ENCODE results near the gene NOP14.

The NOP14 gene

GRCh38 chr4:2914256-2915126 is 48.7 kb downstream of the NOP14 start:
- no peak for DNase-seq (ENCODE audit: low spot score)

- no peak for DNase-seq (ENCODE audit: low spot score)
Measured at GRCh38 chr4:2913168-2913567, 50.0 kb downstream of the NOP14 start.

DNA sequence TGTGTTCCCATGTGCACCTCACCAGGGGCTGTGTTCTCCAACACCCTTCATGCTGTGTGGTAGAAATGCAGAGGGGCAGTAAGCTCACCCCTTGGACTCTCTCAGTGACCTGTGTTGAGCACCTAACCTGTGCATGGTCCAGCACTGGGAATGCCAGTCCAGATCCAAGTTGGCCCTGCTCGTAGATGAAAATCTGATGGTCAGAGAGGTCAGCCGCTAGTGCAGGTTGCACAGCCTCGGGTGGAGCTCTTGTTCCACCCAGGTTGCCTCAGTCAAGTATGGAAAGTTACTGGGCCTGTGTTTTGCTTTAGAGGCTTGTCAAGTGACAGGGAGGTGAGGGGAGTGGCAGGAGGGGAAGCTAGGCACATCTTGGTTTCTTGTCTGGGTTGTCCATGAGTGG is 51.3 kb downstream of the NOP14 start:
- DNase-seq (ENCODE audit: low spot score): no peak

- DNase-seq (ENCODE audit: low spot score): no peak
Measured at GRCh38 chr4:2910409-2910808, 52.8 kb downstream of the NOP14 start.

GRCh38 chr4:2909583-2909982 is 53.6 kb downstream of the NOP14 start:
- no peak for DNase-seq (ENCODE audit: low spot score)

DNA sequence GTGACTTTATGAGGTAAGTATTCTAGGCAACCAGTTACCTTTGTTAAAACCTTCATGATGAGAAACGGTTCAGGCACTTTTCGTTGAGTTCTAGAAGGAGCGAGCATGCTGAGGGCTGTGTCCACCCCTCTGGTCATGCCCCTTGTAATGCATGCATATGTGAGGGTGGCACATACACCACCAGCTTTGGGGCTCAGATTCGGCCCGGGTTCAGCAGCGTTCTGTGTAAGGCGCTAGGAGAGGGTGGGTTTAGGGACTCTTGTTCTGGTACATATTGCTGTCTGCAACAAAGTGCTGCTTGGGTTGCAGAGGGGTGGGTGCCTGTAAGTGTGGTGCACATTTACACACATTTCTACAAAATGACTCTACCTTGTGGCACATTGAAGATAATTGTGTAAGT is 54.5 kb downstream of the NOP14 start:
- no peak for DNase-seq (ENCODE audit: low spot score)

DNA sequence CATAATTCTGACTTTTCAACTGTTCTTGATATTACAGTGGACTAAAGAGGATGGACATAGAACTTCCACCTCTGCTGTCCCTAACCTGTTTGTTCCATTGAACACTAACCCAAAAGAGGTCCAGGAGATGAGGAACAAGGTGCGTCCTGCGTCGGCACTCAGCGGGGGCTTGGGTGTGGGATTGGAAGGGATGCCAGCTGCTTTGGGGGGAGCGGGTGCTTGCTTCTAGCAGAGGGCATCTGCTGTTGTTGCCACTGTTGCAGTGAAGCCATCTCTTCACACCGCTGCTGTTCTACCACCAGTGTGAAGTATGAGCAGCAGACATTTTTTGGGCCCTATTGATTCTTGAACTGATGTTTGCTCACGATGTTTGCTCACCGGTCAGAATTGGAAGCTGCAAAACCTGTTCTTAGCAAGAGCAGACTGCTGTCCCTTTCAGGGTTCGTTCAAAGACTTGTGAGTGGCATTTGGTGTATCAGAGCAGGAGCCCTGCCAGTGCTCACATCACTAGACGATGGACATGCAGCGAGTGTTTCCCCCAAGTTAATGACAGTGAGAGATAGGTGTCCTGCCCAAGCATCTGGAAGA is 55.4 kb downstream of the NOP14 start:
- no peak for DNase-seq (ENCODE audit: low spot score)

DNA sequence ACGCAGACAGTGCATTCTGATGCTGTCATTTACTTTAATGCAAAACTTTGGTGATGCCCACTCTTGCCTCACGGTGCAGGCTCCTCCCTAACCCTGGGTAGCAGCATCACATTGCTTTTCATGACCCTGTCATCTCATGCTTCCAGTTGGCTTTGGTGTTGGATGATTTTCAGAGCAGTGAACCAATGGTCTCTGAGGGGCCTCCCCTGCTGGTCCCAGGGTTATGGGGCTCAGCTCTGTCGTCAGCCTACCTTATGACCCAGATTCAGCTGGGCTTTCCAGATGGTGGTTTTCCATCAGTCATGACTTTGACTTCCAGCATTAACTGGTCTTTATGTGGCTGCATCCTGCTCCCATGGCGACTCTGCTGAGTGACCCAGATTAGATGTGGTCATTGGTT is 56.0 kb downstream of the NOP14 start:
- DNase-seq (ENCODE audit: low spot score): no peak

GRCh38 chr4:2906218-2906617 is 57.0 kb downstream of the NOP14 start:
- no peak for DNase-seq (ENCODE audit: low spot score)

GRCh38 chr4:2905544-2905943 is 57.7 kb downstream of the NOP14 start:
- no peak for DNase-seq (ENCODE audit: low spot score)

DNA sequence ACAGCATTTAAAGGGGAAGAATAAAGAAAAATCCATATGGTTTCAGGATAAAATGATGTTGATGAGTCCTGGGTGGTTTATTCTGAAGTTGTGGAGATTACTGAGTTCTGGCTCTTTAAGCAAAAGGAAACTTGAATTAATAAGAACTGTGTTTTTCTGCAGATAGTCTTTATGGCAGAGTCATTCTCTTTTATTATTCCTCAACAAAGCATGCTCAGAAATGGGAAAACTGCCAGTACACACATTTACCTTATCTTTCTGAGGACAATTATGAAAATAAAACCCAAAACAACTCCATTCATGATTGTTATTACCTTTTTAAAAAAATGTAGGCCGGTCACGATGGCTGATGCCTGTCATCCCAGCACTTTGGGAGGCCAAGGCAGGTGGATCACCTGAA is 61.1 kb downstream of the NOP14 start:
- no peak for DNase-seq (ENCODE audit: low spot score)

DNA sequence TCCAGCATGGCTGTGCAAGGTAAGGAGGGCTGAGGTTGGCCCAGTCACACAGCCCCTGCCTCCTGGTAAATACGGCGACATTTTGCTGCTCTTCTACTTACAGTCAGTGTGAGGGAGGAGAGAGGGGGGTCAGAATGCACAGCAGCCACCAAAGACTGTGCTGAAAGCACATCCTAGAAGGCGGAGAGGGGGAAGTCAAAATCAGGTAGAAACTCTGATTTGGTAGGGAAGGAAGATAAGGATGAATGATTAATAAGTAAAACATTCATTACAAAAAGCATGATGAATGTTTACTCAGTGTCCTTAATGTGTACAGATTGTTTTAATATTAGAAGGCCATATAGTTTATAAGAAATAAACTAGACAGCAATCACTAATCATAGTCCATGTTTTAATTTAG is 62.0 kb downstream of the NOP14 start:
- no peak for DNase-seq (ENCODE audit: low spot score)

GRCh38 chr4:2900741-2901140 is 62.5 kb downstream of the NOP14 start:
- no peak for DNase-seq (ENCODE audit: low spot score)

DNA sequence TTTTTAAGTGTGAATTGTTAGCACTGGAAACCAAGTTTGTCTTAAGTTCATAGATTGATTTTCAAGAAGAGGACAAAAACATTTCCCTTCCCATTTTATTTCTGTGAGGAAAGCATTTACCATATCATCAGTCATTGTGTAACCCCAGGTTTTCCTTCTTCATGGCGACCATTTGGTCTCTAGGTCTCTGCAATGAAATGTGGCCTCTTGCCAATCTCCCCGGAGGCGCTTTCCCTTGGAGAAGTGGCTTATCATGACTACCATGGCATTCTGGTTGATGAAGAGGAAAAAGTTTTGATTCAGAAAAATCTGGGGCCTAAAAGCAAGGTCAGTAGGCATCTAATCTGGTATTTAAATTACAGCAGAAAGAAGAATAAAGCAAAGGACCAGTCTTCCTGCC is 65.2 kb downstream of the NOP14 start:
- DNase-seq (ENCODE audit: low spot score): no peak

GRCh38 chr4:2893772-2894171 is 69.4 kb downstream of the NOP14 start:
- DNase-seq (ENCODE audit: low spot score): no peak

DNA sequence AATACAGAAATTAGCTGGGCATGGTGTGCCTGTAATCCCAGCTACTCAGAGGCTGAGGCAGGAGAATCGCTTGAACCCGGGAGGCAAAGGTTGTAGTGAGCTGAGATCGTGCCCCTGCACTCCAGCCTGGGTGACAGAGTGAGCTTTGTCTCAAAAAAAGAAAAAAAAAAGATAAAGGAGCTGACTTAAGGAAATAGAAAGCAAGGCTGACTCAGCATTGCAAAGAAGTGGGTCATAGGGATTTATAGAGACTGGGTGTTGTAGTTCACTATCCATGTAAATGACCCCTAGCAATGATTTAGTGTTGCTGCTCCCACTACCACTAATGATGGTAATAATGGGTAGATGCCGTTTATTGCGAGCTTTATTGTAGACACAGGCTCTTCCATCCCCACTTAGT is 71.9 kb downstream of the NOP14 start:
- DNase-seq (ENCODE audit: low spot score): no peak

DNA sequence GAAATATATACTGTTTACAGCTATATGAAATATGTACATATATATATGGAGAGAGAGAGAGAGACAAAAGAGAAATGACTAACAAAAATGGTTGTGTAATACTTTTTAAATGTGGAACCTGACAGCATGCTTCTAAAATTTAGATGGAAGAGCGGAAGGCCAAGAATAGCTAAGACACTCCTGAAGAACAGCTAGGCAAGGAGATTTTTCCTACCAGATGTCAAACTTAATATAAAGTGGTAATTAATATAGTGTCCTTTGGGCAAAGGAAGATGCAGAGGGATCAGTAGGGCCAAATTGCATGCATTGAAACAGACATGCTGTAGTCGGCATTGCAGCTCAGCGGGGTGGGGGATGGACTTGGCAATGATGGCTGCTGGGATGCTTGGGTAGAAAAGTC is 74.3 kb downstream of the NOP14 start:
- DNase-seq (ENCODE audit: low spot score): no peak
